HG02973 (cell line): ENCODE results near the gene APRT.

Source experiments
- ATAC-seq: cut with Tn5 transposase; IDR thresholded peaks from one replicate; pipeline ENCODE4 v1.9.1; 2021; ENCODE audit warnings: moderate library complexity; ENCODE audit not compliant: unreplicated experiment

Gene APRT

DNA sequence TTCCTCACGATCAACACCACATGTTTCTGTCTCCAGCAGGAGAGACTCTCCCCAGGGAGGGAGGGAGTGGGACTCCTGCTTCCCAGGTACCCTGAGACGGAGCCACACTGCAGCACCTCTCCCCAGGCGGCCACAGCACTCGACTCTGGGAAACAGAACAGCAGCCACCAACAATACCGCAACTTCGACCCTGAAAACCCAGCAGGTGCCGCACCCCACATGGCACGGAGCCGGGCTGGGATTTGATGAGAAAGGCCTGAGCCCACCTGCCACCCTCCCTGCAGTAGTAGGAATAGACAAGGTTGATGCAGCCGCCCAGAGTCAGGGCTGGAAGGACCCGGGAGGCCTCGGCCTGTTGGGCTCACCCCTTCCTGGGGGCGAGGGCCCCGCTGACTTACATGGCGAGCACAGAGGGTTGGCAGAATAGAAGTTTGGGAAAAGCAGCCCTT, 30.6 kb upstream of the APRT start:
- no peak for ATAC-seq

DNA sequence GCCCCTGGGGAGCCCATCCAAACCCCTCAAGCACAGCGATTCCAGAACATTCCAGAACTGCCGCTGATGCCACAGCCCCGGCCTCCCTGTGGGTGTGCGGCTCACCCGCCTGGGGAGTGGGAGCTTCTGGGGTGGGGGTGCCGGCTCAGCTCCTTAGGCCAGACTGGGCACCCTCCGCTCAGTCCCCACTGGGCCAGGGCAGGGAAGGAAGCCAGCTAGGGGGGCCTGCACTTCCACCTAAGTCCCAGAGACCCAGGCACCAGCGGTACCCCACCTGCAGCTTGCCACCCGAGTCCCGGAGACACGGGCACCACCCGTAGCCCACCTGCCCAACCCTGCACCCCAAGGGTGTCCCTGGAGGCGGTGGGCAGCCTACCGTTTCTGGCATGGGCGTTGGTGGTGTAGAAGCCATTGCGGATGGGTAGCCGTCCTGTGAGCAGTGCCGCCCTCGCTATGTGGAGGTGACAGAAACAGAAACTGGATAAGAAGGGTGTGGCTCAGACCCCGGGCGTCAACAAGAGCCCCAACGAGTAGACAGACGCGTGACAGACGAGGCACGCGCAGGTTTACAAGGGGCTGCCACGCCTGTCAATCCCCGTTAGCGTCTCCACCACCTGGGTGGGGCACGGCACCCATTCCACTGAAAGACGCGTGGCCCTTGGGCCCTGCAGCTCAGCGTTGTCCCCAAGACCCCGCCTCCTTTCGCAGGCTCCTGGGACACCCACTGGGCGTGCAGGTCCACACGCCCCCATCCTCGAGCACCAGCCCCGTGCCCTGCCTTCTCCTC, 30.0 kb upstream of the APRT start:
- no peak for ATAC-seq

- no peak for ATAC-seq
These were observed 29.0 kb upstream of the APRT start for GRCh38 chr16:88840600-88841215.

GRCh38 chr16:88839745-88840599, 28.2 kb upstream of the APRT start:
- no peak for ATAC-seq

DNA sequence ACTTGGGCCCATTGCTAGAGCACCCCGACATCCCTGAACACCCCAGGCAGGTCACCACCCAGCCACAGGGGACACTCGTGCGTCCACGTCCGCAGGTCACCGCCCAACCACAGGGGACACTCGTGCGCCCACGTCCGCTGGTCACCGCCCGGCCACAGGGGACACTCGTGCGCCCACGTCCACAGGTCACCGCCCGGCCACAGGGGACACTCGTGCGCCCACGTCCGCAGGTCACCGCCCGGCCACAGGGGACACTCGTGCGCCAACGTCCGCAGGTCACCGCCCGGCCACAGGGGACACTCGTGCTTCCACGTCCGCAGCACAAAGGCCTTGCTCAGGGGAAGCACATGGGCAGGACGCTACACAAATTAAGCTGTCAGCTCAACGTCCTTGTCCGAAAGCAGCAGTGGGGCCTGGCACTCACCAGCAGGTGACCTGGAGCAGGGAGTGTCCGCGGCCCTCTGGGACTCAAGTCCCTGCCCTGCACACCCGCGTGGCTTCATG, 27.4 kb upstream of the APRT start:
- no peak for ATAC-seq

GRCh38 chr16:88838566-88838965, 26.8 kb upstream of the APRT start:
- ATAC-seq: no peak

DNA sequence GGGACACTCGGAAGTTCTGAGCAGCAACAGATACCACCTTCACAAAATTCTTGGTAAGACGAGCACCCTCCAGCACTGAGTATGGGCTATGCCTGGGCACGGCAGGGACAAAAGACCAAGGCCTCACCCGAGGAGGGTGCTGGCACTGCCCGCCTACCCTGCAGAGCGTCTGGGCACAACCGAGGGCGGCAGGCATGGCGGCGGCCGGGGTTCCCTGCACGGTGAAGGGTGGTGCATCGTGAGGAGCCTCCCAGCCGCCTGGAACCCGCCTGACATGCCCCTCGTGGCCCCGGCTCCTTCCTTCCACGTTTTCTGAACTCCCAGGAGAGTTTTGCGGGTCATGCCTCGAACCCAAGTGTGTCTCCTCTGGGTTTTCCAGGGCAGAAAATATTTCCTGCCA, 26.1 kb upstream of the APRT start:
- no peak for ATAC-seq

DNA sequence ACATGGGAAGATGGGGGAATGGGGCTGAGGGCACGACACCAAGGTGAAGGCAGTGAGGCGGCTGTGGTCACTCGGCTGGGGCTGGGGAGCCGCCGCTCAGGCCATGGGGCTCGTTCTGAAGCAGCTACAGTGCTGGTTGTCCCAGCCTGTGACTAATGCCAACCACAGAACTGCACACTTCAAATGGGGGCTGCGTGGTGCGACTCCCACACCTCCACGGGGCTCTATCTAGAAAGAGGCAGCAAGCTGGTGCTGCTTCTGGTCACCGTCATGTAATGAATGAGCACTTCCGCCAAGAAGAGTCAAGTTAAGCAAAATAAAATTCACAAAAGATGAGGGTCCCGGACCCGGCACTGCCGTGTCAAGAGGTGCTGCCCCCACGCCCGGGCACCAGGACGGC, 25.1 kb upstream of the APRT start:
- ATAC-seq: no peak

- ATAC-seq: no peak
These were observed 24.1 kb upstream of the APRT start for GRCh38 chr16:88835818-88836217.

DNA sequence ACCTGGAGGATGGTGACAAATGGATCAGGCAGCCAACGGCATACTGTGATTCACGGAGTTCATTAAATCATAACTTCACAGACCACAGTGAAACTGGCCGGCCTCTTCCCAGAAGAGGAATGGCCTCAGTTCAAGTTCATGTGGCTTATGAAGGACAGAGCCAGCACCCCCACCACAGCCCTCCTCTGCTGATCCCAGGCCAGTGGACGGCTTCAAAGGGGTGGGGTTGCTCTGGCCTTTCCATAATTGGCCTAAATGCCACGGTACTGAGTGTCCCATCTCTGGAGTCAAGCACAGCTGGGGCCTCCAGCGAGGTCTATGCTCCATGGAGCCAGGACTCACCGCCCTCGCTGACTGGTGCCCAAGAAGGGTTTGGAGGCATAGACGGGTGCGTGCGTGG, 23.7 kb upstream of the APRT start:
- no peak for ATAC-seq

- no peak for ATAC-seq
These were observed 22.9 kb upstream of the APRT start for GRCh38 chr16:88834670-88835069.

- no peak for ATAC-seq
These were observed 21.4 kb upstream of the APRT start for GRCh38 chr16:88833086-88833485.

DNA sequence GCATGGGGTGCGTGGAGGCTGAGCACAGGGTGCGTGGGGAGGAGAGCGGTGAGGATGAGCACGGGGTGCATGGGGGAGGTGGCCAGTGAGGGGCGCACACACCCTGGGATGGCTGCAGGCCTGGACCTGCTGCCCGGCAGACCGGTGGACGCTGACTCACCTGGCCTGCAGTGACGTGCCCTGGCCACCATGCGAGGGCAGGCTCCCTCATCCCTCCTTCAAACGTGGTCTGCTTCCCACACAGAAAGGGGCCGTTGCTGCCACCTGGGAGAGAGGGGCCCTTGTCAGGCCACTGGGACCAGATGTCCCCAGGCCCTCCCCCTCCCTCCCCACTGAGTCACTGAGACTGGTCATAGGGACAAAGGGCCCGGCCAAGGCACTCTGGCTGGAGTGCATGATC, 20.1 kb upstream of the APRT start:
- no peak for ATAC-seq

GRCh38 chr16:88830783-88831182, 19.1 kb upstream of the APRT start:
- ATAC-seq: no peak

DNA sequence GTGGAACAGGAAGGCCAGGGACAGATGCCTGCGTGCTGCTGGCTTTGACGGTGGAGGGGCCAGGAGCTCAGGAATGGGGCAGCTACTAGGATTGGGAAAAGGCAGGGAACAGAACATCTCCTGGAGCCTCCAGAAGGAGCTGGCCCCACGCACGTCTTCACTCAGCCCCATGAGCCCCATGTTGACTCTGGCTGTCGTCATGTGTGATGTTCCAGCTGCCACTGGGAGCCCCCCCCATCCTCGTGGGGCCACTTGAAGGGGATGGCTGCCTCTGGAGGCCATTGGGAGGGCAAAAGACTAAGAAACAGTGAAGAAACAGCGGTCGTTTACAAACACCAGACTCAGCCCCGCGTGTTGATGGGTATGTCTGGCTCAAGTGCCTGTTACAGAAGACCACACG, 18.5 kb upstream of the APRT start:
- no peak for ATAC-seq

- no peak for ATAC-seq
These were observed 17.0 kb upstream of the APRT start for GRCh38 chr16:88828711-88829110.

DNA sequence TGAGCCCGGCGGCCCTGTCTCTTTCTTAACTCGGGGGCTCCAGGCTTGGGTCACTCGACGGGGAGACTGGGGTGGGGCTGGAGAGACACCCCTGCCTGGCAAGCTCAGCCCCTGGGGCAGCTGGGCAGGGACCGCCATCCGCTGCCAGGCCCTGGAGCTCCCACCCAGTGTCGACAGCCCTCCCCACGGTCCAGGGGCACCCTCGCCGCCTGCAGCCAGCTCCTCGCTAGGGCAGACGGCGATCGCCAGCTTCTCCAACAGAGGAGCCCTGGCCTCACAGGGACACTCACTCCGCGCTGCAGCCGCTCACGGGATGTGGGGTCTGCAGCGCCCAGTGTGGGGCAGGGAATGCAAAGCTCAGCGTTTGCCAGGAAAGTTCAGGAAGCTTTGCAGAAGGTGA, 16.0 kb upstream of the APRT start:
- no peak for ATAC-seq

DNA sequence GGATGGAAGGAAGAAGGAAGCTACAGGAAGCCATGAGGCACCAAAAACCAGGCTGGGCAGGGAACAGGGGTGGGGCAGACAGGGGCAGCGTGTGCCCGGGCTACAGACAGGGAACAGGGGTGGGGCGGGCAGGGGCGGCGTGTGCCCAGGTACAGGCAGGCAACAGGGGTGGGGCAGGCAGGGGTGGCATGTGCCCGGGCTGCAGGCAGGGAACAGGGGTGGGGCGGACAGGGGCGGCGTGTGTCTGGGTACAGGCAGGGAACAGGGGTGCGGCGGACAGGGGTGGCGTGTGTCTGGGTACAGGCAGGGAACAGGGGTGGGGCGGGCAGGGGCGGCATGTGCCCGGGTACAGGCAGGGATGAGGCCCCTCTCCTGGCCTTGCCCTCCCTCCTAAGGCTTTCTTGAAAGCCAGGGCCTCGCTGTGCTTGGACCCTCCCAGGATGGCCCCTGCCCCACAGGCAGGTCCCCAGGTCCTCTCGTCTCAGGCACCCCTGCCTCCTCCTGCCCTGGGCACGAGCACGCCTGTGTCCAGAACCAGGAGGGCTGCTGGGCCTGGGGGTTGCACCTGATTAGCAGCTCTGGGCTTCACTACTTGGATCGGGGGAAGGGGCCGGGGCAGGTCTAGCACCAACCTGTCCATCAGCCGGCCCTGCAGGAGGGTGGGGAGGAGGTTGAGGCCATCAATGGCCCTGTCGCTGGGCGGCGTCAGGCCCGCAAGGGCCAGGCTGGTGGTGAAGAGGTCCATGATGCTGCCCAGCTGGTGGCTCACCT, 14.5 kb upstream of the APRT start:
- ATAC-seq: no peak

DNA sequence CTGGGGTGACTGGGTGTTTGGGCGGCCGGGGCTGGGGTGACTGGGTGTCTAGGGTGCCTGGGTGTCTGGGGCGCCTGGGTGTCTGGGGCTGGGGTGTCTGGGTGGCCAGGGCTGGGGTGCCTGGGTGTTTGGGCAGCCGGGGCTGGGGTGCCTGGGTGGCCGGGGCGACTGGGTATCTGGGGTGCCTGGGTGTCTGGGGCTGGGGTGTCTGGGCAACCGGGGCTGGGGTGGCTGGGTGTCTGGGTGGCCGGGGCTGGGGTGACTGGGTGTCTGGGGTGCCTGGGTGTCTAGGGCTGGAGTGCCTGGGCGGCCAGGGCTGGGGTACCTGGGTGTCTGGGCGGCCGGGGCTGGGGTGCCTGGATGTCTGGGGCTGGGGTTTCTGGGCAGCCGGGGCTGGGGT, 13.4 kb upstream of the APRT start:
- no peak for ATAC-seq

DNA sequence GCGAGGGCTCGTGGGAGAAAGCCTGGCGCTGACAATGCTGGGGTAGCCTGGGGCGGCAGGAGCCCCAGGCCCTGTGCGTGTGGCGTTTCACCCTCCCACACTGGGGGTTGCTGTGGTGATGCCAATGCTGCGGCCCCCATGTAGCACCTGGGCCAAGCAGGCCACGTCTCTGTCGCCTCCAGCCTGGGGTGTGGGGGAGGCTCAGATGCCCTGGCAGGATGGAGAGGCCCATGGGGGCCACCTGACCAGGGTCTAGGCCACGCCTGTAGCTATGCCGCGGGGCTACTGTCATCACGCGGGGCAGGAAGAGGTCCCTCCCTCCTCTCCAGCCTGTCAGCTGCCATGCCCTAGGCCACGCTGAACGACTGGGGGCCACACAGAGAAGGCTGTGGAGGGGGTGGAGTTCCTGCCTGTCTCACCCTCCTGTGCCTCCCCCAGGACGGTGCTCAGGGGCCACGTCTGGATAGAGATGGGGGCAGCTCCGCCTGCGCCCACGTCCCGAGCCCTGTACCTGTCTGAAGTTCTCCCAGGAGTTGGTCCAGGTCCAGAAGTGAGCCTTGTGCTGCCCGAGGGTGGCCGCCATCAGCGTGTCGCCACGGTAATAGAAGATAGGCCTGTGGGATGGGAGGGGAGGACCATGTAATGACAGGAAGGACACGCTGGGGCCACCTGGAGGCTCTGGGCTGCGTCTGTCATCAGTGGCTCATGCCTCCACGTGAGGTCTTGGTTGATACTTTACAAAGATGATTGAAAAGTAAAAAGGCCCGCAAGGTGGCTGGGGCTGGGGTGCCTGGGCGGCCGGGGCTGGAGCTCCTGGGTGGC, 12.7 kb upstream of the APRT start:
- no peak for ATAC-seq
